ENCODE data around the gene IFNG.

The IFNG gene

DNA sequence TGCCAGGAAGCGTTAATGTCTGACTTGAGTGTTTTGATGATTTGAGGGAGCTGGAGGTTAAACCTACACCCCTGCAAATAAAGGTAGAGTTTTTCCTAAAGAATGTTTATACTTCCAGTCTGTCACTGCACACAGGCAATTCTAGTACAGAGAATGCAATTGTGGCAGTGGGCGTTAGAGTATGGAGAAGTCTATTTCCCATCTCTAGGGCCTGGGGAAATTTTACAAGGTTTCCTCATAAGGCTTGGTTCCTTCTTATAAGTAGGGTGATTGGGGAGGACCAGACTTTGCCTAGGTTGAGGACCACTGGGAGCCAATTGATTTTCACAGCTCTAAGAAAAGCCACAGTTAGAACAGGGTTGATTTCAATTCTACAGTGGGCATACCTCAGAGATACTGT, 44.3 kb downstream of the IFNG start:
- DNase-seq (ENCODE audit: low read depth, low spot score): no peak

- DNase-seq (ENCODE audit: low read depth, low spot score): no peak
Observed at GRCh38 chr12:68114606-68115005, 44.9 kb downstream of the IFNG start.

- no peak for DNase-seq (ENCODE audit: low read depth, low spot score)
Observed at GRCh38 chr12:68113644-68114043, 45.9 kb downstream of the IFNG start.

GRCh38 chr12:68111995-68112394, 47.5 kb downstream of the IFNG start:
- DNase-seq (ENCODE audit: low read depth, low spot score): no peak

GRCh38 chr12:68109444-68110217, 49.9 kb downstream of the IFNG start:
- no peak for DNase-seq (ENCODE audit: low read depth, low spot score)

DNA sequence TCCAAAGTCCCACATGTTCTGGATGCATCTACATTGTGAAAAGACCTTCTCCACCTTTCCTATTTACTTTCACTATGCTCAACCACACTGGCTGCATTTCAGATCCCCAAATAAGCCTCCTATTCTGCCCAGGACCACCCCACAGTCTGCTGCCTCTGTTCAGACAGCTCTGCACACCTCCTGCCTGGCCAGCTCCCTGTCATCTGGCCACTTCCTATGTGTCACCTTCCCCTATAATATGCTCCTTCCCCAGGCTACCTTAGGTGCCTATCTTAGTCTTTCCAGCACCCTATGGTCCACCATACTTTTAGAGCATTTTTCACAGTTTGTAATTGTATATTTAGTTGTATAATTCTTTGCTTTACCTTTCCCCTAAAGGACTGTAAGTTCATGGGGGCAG, 50.5 kb downstream of the IFNG start:
- no peak for DNase-seq (ENCODE audit: low read depth, low spot score)

DNA sequence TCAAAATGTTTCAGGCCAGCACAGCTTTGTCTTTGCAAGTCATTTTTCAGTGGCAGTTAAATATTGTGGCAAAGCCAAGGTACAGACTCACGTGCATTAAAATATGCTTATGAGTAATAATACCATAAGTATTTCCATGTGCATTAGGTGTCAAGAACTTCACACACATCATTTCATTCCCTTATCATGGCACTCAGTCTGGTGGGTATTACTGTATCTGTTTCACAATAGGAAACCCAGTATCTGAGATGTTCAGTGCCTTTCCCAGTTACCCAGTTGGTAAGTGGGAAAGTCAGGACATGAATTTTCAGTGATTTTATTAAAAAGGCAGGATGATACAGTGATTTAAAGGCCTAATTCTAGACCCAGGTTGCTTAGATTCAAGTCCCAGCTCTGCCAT, 52.9 kb downstream of the IFNG start:
- no peak for DNase-seq (ENCODE audit: low read depth, low spot score)

DNA sequence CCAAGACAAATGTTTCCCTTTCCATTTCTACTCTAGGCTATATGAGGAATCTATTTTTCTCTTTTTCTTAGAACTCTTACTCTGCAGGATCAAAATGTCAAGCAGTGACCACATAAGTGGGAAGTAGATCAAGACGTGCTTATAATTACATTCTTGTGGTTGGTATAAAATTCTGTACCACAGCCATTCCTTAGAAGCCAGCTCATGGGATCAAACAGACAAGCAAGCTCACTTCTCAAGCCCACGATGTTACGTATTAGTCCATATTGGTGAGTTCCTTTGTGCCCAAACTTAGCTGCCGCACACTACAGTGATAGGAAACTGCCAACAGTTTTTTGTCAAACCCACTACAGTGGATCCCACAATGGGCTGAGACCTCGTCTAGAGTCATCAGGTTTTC, 53.4 kb downstream of the IFNG start:
- DNase-seq (ENCODE audit: low read depth, low spot score): no peak
